Measurements from ENCODE around the gene HHLA2.

DNA sequence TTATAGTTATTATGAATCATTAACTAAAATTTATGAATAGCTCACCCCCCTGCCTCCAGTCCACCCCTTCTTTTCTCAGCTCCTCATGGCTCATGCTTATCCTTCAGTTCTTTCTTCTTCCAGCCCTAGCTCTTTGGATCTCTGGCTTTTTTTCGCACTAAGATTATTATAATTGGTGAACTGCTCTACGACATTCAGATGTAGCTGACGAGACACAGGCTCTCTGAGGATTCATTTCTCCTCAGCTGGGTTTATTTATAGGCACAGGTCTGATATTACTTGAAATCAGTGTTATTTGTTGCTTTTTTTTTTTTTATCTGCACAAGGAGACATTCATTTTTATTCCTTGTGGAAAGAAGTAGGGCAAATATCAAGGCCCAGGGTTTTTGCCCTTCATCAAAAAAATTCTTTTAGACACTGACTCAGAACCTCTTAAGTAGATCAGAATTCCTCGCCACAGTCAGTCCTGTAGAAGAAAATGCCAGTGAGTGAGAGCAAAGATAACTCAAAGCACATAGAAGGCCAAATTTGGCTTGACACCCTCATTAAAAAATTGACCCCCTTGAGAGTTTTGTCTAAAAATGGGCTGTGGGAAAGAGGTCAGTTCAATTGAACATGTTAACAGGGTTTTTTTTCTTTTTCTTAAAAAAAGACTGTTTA is 107.5 kb downstream of the HHLA2 start:
- TF ChIP-seq, protein P1, sequence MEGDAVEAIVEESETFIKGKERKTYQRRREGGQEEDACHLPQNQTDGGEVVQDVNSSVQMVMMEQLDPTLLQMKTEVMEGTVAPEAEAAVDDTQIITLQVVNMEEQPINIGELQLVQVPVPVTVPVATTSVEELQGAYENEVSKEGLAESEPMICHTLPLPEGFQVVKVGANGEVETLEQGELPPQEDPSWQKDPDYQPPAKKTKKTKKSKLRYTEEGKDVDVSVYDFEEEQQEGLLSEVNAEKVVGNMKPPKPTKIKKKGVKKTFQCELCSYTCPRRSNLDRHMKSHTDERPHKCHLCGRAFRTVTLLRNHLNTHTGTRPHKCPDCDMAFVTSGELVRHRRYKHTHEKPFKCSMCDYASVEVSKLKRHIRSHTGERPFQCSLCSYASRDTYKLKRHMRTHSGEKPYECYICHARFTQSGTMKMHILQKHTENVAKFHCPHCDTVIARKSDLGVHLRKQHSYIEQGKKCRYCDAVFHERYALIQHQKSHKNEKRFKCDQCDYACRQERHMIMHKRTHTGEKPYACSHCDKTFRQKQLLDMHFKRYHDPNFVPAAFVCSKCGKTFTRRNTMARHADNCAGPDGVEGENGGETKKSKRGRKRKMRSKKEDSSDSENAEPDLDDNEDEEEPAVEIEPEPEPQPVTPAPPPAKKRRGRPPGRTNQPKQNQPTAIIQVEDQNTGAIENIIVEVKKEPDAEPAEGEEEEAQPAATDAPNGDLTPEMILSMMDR (IDR thresholded peaks at IDR 0.05), result no peak
- no peak for TF ChIP-seq POLR2A (IDR thresholded peaks at IDR 0.05)

All from heart left ventricle (tissue), 13 donors.